Endodermal cell (in vitro differentiated cells): ENCODE measurements around the gene TUBA4B. TPM values are rescaled to one million over a fixed set of nuclear protein-coding genes. Genes with fewer than 3 reads are reported as not detected.

Experiments used
- DNase-seq: peaks from one replicate; pipeline ENCODE4 v3.0.0-alpha.2; 2017
- H3K27ac ChIP-seq: 2 replicates; pipeline ENCODE4 v1.5.1; 2013; ENCODE audit warnings: mild to moderate bottlenecking, low read depth, low read length, moderate library complexity
- H3K27me3 ChIP-seq: 2 replicates; pipeline ENCODE4 v1.6.1; 2013; ENCODE audit warnings: mild to moderate bottlenecking, low read length, moderate library complexity; ENCODE audit not compliant: insufficient read depth, control insufficient read depth, poor library complexity, severe bottlenecking
- H3K36me3 ChIP-seq: 2 replicates; pipeline ENCODE4 v1.7.0; 2013; ENCODE audit warnings: mild to moderate bottlenecking, low read length, moderate library complexity; ENCODE audit not compliant: control insufficient read depth, insufficient read depth
- H3K4me1 ChIP-seq: one replicate; pipeline ENCODE4 v1.7.0; 2013; ENCODE audit warnings: low read length; ENCODE audit not compliant: control insufficient read depth, insufficient read depth
- H3K4me3 ChIP-seq: 2 replicates; pipeline ENCODE4 v1.5.1; 2013; ENCODE audit warnings: mild to moderate bottlenecking, low read length, moderate library complexity
- H3K9ac ChIP-seq: 2 replicates; pipeline ENCODE4 v1.6.1; 2013; ENCODE audit warnings: mild to moderate bottlenecking, low read length, moderate library complexity; ENCODE audit not compliant: poor library complexity, severe bottlenecking; ENCODE audit errors: extremely low read depth
- H3K9me3 ChIP-seq: 2 replicates; pipeline ENCODE4 v1.6.1; 2013; ENCODE audit warnings: mild to moderate bottlenecking, low read length, moderate library complexity; ENCODE audit not compliant: control insufficient read depth
- H3K27ac Mint-ChIP-seq: 2 replicates; pipeline ENCODE4 v1.8.0; 2020; ENCODE audit warnings: mixed read lengths
- H3K27me3 Mint-ChIP-seq: 2 replicates; pipeline ENCODE4 v1.8.0; 2021; ENCODE audit warnings: mild to moderate bottlenecking, mixed read lengths; ENCODE audit not compliant: insufficient read depth
- H3K36me3 Mint-ChIP-seq: 2 replicates; pipeline ENCODE4 v1.8.0; 2020; ENCODE audit warnings: low read depth, mixed read lengths
- H3K4me1 Mint-ChIP-seq: 2 replicates; pipeline ENCODE4 v1.8.0; 2020; ENCODE audit warnings: mixed read lengths
- H3K4me3 Mint-ChIP-seq: 2 replicates; pipeline ENCODE4 v1.8.0; 2020; ENCODE audit warnings: mild to moderate bottlenecking, moderate library complexity, mixed read lengths
- H3K9me3 Mint-ChIP-seq: 2 replicates; pipeline ENCODE4 v1.8.0; 2020; ENCODE audit warnings: mild to moderate bottlenecking, mixed read lengths
- WGBS, 2 experiments: methylation state at CpG; one replicate each; pipeline versions ENCODE4 v1.1.5 to v1.1.7; 2013; ENCODE audit warnings: missing lambda C conversion rate in 2 of 2, mixed read lengths in 1 of 2; ENCODE audit not compliant: insufficient coverage in 1 of 2, insufficient read length in 1 of 2; 5-methylcytosine and 5-hydroxymethylcytosine counted together
- microRNA-seq: library from miRNA; unstranded; fragments of <30 nt; microRNA quantifications from one replicate; pipeline ENCODE4 v1.2.0, GENCODE V29; 2020; ENCODE audit warnings: borderline microRNAs expressed
- total RNA-seq, 2 donors: library from RNA; stranded (reverse); fragmentation: NEBNext Ultra II Directional in 1 of 2; extraction: Animal tissue kit (Norgen Biotek cat#: 25700) in 1 of 2; gene quantifications; 2 replicates in 1 of 2; 3 replicates in 1 of 2; pipeline ENCODE4 v1.2.1, GENCODE V29; 2021
- TF ChIP-seq, protein P1 (sequence below): fragments of 200-600 bp; sonication (generic); conservative IDR thresholded peaks from 2 replicates; pipeline ENCODE4 v1.5.0; 2021; ENCODE audit warnings: antibody characterized with exemption, mild to moderate bottlenecking

TUBA4B gene
- total RNA-seq, 2 donors from 2014 or later, result not detected

- Mint-ChIP-seq H3K27me3 (peaks cover 20% of the 10 kb centered on the region), H3K9me3 (peaks cover 6% of the 10 kb centered on the region), H3K27ac (no peak overlapping the region), H3K4me1 (no peaks in the 10 kb centered on the region), H3K4me3 (no peak overlapping the region), H3K36me3 (no peaks in the 10 kb centered on the region)
- no peaks in the 10 kb centered on the region for H3K9me3 ChIP-seq
- TF ChIP-seq, protein P1, sequence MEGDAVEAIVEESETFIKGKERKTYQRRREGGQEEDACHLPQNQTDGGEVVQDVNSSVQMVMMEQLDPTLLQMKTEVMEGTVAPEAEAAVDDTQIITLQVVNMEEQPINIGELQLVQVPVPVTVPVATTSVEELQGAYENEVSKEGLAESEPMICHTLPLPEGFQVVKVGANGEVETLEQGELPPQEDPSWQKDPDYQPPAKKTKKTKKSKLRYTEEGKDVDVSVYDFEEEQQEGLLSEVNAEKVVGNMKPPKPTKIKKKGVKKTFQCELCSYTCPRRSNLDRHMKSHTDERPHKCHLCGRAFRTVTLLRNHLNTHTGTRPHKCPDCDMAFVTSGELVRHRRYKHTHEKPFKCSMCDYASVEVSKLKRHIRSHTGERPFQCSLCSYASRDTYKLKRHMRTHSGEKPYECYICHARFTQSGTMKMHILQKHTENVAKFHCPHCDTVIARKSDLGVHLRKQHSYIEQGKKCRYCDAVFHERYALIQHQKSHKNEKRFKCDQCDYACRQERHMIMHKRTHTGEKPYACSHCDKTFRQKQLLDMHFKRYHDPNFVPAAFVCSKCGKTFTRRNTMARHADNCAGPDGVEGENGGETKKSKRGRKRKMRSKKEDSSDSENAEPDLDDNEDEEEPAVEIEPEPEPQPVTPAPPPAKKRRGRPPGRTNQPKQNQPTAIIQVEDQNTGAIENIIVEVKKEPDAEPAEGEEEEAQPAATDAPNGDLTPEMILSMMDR, result no peak
- peaks cover 10% of the 10 kb centered on the region for H3K27me3 ChIP-seq
- no peaks in the 10 kb centered on the region for H3K4me1 ChIP-seq
- H3K4me3 ChIP-seq, result no peak overlapping the region
- H3K27ac ChIP-seq, result no peak overlapping the region
- WGBS, 2 experiments, result 87 to 92% methylated on average over 13 to 16 of the region's 16 CpGs
- H3K36me3 ChIP-seq, result no peaks in the 10 kb centered on the region
- DNase-seq, result no peak
- no peak overlapping the region for H3K9ac ChIP-seq
Measured at GRCh38 chr2:219314804-219315468, 61.9 kb downstream of the TUBA4B start.

Small RNA genes within 50 kb of the gene (microRNA-seq; reads per million reads assigned to microRNA genes)
- not detected for gene MIR153-1

Other genes with a start within 250 kb of the TUBA4B start
- gene CFAP65, start 211.7 kb upstream of the TUBA4B start, total RNA-seq, result 1 to 10 TPM in 1 of 2 donors, under 1 TPM in 1; 0.84 to 1.5 TPM
- 10 to 100 TPM in 1 of 2 donors, 1 to 10 TPM in 1; 2.1 to 10.3 TPM for gene IHH, start 192.3 kb upstream of the TUBA4B start, total RNA-seq
- 10 to 100 TPM; 16.2 to 27.4 TPM for gene NHEJ1, start 92.4 kb upstream of the TUBA4B start, total RNA-seq
- 1 to 10 TPM in 1 of 2 donors, under 1 TPM in 1; 0.46 to 1.9 TPM for gene SLC23A3, start 83.2 kb upstream of the TUBA4B start, total RNA-seq
- 10 to 100 TPM; 27.7 to 33.2 TPM for gene CNPPD1, start 76.3 kb upstream of the TUBA4B start, total RNA-seq
- gene RETREG2, start 75.0 kb upstream of the TUBA4B start, total RNA-seq, result 10 to 100 TPM; 67.0 to 73.4 TPM
- 10 to 100 TPM; 21.7 to 22.5 TPM for gene ZFAND2B, start 46.5 kb upstream of the TUBA4B start, total RNA-seq
- gene ABCB6, start 34.3 kb upstream of the TUBA4B start, total RNA-seq, result 10 to 100 TPM; 39.1 to 76.0 TPM
- 10 to 100 TPM; 45.4 to 45.7 TPM for gene ATG9A, start 23.6 kb upstream of the TUBA4B start, total RNA-seq
- 10 to 100 TPM; 50.9 to 56.3 TPM for gene ANKZF1, start 23.4 kb upstream of the TUBA4B start, total RNA-seq
- 10 to 100 TPM in 1 of 2 donors, 1 to 10 TPM in 1; 9.7 to 13.8 TPM for gene GLB1L, start 7.8 kb upstream of the TUBA4B start, total RNA-seq
- 10 to 100 TPM; 27.3 to 37.7 TPM for gene STK16, start 7.8 kb upstream of the TUBA4B start, total RNA-seq
- gene TUBA4A, start 675 bp downstream of the TUBA4B start, total RNA-seq, result 1 to 10 TPM; 4.0 to 9.5 TPM
- gene DNAJB2, start 26.1 kb downstream of the TUBA4B start, total RNA-seq, result 10 to 100 TPM; 61.9 to 80.9 TPM
- 1 to 10 TPM in 1 of 2 donors, under 1 TPM in 1; 0.44 to 1.1 TPM for gene PTPRN, start 56.2 kb downstream of the TUBA4B start, total RNA-seq
- gene RESP18, start 79.5 kb downstream of the TUBA4B start, total RNA-seq, result not detected
- 10 to 100 TPM; 54.6 to 76.1 TPM for gene DNPEP, start 134.7 kb downstream of the TUBA4B start, total RNA-seq
- gene DES, start 165.1 kb downstream of the TUBA4B start, total RNA-seq, result 1 to 10 TPM; 1.1 to 3.5 TPM
- 10 to 100 TPM; 23.1 to 29.8 TPM for gene SPEG, start 181.6 kb downstream of the TUBA4B start, total RNA-seq
- 10 to 100 TPM; 36.9 to 38.2 TPM for gene GMPPA, start 245.6 kb downstream of the TUBA4B start, total RNA-seq